AG09319 (cell line): ENCODE results near the gene DPP4.
A peak's percentile ranks its signal among the peaks of the same experiment; 100 is the strongest.

Experiments
- DNase-seq: peaks from one replicate; pipeline ENCODE4 v3.0.0-alpha.2; 2010; ENCODE audit warnings: low read depth; ENCODE audit errors: extremely low read depth
- TF ChIP-seq, protein P1 (sequence below): IDR thresholded peaks from 2 replicates; pipeline ENCODE4 v1.5.1; 2011; ENCODE audit warnings: low read depth, mild to moderate bottlenecking, inconsistent platforms, low read length, moderate library complexity

DPP4 gene

DNA sequence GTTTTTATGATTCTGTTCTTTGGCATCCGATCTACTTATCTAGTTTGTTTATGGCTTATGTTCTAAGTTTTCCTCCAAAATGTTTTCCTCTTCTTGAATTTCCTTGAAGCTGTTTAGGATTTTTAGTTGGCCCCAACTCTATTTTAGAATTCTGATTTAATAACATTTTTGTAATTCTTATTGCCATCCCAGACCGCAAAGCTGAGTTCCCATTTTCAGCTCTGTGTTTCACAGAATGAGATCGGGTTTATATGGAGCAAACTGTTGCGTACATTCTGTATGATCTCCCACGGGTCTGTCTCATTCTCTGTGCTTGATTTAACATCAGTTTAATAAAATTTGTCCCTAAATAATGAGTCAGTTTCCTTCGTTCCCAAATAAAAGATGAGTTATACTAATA is 59.3 kb downstream of the DPP4 start:
- TF ChIP-seq, protein P1, sequence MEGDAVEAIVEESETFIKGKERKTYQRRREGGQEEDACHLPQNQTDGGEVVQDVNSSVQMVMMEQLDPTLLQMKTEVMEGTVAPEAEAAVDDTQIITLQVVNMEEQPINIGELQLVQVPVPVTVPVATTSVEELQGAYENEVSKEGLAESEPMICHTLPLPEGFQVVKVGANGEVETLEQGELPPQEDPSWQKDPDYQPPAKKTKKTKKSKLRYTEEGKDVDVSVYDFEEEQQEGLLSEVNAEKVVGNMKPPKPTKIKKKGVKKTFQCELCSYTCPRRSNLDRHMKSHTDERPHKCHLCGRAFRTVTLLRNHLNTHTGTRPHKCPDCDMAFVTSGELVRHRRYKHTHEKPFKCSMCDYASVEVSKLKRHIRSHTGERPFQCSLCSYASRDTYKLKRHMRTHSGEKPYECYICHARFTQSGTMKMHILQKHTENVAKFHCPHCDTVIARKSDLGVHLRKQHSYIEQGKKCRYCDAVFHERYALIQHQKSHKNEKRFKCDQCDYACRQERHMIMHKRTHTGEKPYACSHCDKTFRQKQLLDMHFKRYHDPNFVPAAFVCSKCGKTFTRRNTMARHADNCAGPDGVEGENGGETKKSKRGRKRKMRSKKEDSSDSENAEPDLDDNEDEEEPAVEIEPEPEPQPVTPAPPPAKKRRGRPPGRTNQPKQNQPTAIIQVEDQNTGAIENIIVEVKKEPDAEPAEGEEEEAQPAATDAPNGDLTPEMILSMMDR = no peak
- no peak for DNase-seq

DNA sequence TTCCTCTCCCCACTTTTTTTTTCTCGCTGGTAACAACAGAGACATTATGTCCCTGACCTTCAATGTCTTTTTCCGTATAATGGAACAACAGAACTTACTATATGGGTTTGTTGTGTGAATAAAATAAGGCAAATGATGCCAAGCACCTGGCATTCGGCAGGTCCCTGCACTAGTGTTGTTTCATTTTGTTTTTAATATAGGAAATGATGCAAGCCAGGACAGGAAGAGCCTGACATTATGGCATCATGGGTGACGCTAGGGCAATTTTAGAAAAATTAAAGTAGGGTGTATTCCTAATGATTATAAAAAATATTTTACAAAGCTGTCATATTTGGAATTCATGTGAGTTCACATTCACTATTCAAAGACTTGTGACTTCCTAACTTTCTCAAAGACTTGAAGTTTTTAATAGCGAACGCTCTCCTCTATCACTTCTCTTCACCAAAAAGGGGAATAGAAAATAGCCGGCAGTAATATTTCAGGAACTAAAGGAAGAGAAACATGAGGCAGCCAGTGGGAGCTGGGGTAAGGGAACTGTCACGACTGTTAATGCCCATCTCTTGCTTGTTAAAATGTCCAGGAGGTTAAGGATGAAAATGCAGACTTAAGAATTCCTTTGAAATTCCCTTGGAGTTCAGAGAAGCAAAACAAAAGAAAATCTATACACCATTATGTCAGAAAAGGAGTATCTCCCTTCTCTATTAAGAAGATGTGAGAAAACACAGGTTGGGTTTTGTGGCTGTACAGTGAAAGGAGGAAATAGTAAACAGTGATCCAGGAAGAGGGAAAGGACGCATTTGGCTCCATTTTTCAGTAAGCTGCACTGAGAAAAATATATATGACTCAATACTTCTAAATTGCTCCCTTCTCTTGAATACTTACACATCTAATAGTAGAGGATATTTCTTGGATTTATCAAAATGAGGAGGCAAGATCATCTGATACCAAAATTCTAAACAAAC is 60.2 kb downstream of the DPP4 start:
- TF ChIP-seq, protein P1 = no peak
- DNase-seq = no peak

DNA sequence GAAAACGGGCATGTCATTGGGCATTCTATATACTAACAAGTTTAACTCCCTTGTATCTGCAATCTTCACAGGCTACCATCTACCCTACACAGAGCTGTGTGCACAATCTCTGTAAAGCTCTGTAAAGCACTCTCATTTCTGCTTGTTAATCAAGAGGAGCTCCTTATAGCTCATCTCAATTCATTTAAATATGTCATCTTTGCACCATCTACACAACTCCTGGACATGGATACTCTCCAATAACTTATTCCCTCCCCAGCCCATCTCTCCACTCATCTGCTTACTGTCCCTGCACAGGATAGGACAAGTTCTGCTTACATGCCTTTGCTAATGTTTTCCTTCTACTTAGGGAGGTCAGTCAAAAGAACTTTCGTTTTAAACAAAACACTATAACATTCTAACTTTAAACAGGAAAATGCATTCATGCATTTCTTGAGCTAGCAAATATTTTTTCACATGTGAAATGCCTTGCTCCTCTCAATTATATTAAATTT is 61.4 kb downstream of the DPP4 start:
- TF ChIP-seq, protein P1 = no peak
- DNase-seq = no peak

DNA sequence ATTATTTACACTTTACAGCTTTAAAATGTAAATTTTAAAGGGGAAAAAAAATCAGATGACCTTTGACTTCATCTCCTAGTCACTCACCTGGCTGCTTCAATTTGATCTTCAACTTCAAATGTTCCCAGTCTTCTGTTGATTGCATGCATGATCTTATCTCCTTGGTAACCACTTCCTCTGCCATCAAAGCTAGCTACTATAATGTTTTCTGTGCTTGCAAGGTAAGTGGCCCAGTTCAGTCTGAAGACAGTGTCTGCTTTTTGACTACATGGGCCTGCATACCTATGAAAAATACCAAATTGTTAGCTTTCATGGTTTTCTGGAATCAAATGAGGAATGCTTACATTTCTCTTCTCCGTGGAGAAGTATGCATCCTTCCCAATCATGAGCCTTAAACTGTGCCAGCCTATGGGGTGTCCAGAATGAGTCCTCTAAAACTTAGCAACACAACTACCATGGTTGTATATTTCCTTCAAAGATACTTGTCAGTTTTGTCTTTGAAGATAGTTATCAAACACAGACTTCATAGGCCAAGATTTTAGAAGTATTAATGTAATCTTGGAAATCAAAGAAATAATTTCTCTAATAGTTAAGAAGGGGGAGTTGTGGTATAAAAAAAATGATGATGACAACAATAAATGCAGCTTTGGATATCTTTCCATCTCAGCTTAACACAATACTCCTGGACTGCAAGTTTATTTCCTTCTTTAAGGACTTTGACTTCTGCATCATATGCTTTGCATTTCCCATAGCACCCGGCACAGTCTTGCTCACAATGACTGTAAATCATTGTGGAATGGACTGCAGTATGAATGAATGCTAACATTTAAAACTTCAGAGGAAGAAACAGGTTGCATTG is 62.1 kb downstream of the DPP4 start:
- DNase-seq = no peak
- TF ChIP-seq, protein P1 = no peak

DNA sequence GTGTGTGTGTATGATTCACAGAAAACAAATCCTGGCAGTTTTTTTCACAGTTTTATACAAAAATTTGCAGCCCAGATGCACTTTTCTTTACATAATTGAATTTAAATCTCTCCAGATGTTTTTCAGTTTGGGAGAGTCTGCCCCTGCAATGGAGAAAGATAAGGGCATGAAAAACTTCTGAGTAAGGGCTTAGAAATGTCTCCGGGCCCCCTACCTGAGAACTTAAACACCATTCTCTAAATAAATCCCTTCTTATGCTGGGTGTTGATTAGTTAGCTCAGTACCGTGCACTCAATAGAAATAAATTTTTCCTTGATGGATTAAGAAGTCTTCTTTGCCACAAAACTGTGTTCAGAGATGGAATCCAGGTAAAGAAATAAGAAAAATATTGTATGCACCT is 64.5 kb downstream of the DPP4 start:
- TF ChIP-seq, protein P1 = no peak
- no peak for DNase-seq

DNA sequence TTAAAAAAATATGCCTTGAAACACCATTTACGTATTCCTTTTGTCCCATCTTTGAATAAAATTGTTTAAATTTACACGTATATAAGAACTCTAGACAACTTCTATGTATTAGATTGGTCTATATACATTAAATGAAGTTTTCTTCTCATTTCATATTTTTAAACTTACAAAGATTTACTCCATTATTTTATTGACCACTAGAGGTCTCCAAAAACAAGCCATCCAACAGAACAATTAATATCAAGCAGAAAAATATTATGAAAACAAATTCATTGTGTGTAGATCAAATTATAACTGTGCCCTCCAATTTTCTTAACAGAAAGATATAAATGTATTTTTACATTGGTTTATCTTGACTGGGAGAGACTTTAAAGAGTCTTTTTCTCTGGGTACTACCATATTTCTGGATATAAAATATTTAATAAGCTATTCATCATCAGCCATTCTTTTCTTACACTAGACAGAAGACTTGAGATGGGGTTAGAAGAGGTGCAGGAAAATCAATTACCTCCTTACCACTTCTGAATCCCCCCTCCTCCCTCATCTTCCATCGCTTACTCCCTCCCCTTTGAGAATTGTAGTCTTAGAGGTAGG is 66.5 kb downstream of the DPP4 start:
- TF ChIP-seq, protein P1 = peak; percentile 41
- no peak for DNase-seq
